GM21360 (cell line): ENCODE measurements around the gene CALCR.
A peak's percentile ranks its signal among the peaks of the same experiment; 100 is the strongest.

Experiments
- ATAC-seq: cut with Tn5 transposase; IDR thresholded peaks from one replicate; pipeline ENCODE4 v1.9.1; 2021; ENCODE audit warnings: mild to moderate bottlenecking, moderate library complexity; ENCODE audit not compliant: unreplicated experiment

The CALCR gene

DNA sequence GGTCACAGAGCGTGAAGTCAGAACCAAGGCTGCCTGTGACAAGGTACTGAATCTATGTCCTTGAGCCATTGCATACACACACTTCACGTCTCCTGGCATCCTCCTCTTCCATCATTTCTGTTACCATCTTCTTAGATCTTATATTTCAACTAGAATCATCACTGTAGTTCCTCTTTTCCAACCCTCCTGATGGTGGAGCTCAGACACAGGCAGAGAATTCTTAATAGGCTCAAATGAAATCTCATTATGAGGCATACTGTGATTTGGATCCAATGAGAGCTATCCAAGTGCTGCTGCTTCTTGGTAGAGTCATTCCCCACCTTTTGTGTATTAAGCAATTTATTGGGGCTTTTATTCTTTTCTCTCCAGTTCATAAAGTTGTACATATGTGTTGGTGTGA, 113.2 kb downstream of the CALCR start:
- no peak for ATAC-seq

DNA sequence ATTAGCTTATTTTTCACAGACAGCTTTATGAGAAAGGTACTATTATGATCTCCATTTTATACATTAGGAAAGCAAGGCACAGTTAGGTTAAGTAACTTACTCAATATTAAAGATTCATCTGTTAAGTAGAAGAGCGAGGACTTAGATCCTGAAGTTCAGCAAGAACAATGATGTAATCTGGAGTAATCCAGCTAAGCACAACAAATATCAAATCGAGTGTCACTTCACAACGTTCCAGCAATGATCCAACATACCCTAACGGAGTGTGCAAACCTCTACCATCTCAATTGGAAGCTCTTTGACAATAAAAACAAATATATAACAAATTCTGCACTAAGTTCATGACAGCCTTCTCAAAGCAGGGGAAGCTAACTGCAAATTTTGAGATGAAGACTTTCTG, 121.3 kb downstream of the CALCR start:
- ATAC-seq = no peak

DNA sequence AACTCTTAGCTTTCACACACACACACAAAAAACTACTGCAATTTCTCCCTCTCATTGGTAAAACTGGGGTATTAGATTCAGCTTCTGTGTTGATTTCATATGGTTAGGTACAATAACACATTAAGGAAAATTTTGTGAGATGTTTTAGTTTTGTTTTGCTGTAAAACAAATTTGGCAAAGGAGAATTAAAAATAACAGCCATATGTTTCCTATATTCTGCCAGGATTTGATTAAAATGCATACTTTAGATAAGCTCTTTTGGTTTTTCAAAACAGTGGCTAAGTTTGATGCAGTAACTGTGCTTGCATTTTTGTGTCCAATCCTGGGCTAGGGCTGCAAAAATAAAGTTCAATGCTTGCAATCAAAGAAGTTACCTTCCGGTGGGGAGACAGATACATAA, 126.3 kb downstream of the CALCR start:
- no peak for ATAC-seq

DNA sequence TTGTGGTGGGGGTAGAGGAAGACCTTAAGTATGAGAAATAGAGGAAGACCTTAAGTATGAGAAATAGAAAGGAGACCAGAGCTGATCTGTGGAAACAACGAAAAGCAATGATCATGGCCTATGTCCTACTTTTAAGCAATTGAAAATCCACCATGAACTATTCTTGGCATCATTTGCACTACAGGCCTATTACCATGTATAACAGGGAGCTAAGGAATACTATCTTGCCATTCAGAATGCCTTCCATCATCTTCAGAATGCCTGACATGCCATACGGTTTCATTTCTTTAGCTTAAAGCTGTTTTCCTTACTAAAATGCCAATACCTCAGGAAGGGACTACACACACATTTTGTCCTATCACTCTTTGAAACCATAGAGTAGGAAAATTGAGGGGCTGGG, 127.0 kb downstream of the CALCR start:
- ATAC-seq = no peak

DNA sequence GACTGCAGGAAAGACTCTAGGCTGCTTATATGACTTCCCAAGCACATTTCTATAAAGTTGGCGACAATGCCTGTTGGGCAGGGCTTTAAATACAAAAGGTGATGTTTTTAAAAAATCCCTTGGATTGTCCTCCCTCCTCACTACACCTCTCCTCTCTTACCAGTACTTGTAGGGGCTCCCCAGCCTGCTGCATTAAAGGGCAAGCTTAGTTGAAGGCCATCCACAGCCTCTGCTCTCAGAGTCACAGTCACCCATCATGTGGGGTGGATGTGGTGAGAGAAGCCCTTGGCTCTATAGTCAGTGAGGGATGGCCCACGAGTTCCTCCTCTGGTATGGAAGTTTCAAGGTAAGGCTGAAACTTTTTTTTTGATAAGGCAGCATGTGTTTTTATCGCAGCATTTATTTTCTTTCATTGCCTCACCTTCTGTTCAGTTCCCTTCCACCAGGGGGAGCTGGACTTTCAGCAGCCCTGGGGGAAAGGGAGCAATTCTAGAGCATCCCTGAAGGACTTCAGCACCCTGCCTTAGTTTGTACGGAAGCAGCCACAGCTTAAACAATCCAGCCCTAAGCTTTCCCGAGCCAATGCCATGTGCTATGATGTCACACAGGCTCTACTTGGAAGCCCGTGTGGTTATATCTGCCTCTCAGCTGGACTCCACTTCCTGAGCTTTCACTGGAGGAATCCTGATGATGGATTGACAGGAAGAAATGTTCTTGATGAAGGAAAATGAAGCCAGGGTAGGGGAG, 131.9 kb downstream of the CALCR start:
- ATAC-seq = peak; percentile 67

DNA sequence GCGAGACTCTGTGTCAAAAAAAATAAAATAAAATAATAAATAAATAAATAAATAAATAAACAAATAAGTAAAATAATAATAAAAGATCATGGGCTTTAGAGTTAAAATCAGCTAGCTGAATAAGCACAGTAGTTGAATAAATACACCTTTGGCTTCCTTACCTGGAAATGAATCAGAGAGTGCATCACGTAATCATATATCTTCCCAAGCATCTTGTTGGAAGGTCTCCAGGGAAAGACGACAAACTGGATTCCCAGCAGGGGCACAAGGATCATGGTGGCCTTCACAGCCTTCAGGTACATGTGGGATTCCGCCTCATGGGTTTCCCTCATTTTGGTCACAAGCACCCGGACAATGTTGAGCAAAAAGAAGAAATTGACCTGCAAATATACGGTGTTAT, 138.7 kb downstream of the CALCR start:
- ATAC-seq = no peak

DNA sequence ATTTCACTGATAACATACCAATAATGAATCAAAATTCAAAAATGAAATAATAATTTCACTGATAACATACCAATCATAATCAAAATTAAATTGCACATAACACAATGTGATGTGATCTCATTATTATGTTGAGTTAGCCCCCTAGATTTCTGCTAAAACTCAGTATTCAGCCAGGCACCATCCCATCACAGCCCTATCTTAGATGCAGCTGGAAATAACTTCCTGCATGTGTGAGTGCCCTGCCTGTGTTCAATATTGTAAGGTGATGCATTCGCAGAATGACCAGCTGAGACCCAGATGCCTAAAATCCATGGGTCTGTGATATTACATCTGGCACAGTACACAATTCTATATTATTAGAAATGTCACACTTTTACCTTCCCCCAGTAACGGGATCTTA, 142.4 kb downstream of the CALCR start:
- ATAC-seq = no peak

DNA sequence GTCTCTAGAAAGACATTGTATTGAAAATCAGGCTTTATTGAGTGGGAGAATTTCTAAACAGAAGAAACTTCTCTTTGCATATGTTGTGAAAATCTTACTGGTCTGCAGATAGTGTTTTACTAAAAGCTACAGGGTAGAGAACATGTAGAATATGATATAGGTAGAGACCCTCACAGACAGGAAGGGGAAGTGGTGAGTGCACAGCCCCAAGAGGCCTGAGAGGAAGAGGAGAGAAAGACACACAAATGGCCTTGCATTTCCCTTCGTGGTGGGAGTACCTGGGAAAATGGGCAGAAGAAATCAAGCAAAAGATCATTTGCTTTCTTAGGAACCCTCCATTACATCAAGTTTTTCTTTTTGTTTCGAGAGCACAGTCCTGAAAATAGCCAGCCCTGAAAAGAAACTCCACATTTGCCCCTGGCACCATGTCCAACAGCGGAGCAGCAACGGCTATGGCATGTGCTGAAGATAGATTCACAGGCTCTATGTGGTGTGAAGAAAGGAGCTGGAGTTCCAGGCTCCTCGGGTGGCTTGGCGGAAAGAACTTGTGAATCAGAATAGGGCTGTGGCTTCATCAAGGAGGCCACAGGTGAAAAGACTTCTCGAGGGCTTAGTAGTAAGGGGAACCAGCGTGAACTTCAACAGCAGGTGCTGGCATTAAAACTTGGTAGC, 143.5 kb downstream of the CALCR start:
- ATAC-seq = no peak

DNA sequence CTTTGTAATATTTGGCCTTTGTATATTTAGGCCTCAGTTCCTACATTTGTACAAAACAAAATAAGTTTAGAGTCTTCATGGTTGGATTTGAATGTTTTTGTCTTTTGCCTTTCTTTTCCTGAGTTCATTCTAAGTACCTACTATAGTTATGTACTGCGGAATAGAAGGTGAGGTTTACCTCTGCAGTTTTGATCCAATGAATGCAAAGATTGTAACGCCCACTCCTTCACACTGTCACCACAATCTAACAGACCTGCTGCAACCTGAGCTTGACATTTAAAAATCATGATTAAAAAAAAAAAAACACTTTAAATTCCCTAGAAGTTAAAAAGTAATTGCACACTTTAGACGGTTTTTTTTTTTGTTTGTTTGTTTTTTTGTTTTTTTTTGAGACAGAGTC, 145.0 kb downstream of the CALCR start:
- no peak for ATAC-seq

DNA sequence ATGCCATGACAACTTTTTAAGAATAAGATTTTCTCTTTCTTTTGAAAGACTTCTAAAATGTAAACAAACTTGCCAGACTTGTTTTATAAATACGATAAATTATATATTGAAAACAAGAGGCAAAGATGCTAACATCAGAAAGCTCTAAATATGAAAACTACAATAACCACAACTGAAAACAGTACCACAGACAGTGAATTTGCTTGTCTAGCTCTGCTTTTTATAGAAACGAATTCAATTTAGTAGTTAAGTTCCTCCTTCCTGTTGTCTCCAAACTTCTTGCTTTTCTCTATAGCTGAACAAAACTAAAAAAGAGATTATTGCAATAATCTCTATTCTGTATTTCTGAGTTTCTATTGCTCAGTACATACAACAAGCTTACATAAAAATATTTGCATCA, 147.4 kb downstream of the CALCR start:
- no peak for ATAC-seq

DNA sequence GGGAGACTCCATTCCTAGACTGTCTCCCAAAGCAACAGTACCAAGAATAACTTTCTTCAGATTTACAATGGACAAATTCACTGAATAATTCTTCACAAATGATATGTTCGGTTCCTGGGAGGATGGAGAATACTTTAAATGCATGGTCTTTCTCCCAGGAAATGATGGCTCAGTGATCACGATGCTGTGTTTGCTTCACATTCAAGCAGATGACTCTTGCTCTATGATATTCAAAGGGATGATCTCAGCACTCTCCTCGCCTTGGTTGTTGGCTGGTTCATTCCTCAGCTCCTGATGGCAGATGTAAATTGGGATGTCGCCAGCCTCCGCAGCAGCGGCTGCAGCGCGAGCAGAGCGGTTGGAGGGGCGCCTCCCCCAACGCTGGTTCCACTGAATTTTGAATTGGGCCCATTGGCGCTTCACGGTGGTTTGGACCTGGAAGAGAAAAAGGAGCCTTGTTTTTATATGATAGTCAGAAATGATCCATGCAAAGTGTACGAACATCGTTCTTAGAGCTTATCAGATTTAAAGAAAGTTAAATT, 148.3 kb downstream of the CALCR start:
- no peak for ATAC-seq

DNA sequence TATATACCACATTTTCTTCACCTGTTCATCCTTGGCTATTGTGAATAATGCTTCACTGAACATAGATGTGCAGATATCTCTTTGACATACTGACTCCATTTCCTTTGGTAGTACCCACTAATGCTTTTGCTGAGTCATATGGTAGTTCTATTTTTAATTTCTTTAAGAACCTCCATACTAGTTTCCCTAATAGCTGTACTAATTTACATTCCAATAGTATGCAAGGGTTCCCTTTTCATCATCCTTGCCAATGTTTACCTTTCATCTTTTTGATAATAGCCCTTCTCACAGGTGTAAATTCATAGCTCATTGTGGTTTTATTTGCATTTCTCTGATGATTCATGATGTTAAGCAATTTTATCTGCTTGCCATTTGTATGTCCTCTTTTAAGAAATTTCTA, 159.9 kb downstream of the CALCR start:
- ATAC-seq = no peak

DNA sequence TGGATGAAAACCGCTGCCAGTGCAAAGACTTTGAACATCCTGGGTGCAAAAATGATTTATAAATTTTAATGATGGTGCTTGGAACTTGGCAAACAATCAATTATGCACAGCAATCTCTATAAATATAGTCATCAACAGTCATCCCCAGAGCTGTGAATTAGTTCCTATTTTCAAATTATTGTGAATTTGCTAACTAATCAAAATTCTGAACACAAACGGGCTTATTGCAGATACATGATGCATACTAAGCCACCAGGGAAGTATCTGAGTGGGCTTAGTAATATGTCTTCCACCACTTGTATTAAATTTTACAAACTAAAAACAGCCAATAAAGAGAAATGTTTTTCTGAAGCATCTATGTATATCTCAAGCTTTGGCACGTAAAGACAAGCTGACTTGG, 165.2 kb downstream of the CALCR start:
- ATAC-seq = no peak

DNA sequence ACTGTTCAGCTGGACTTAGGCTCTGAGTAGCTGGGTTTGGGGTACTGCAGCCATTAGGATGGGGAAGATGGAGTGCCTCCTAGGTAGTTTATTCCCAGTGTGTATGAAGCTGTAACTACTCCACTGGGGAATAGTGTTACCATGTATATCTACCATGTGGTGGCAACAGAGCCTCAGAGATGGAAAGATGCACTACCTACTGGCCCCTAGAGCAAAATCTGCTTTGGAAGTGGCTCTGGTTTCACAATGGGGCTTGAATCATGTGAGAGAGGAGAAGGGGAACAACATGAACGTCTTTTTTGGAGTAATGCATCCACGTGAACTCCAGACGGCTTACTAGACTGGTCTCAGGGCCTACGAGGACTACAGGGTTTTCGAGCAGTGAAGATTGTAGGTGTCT, 167.3 kb downstream of the CALCR start:
- no peak for ATAC-seq

DNA sequence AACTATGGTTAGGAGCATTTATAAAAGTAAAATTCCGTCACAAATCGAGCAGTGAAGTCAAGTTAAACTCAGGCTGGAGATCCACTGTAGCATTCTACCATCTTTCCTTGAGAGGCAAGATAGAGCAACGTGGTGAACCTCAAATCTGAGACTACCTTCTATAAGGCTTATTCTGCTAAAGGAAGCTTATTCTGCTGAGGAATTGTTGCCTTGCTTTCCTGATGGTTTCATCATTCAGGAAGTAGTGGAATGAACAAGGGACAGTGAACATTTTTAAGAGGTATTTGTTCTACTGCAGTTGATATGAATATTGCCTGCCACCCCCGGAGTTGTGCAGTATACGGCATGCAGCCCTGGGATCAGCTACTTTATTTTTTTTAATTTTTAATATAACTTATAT, 171.6 kb downstream of the CALCR start:
- no peak for ATAC-seq

DNA sequence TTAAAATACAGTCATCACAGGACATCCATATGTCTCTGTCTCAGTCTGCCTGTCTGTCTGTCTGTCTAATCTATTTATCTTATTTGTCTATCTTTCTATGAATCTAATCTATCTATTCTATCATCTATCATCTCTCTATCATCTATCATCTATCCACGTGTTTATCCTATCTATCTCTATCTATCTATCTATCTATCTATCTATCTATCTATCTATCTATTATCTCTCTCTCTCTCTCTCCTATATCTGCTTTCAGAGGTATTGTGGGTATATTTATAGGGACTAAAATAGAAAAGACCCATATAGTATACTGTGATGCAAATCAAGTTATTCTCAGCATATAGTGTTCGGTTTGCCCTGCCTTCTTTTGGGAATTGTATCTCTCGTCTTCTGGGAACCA, 174.9 kb downstream of the CALCR start:
- ATAC-seq = no peak

DNA sequence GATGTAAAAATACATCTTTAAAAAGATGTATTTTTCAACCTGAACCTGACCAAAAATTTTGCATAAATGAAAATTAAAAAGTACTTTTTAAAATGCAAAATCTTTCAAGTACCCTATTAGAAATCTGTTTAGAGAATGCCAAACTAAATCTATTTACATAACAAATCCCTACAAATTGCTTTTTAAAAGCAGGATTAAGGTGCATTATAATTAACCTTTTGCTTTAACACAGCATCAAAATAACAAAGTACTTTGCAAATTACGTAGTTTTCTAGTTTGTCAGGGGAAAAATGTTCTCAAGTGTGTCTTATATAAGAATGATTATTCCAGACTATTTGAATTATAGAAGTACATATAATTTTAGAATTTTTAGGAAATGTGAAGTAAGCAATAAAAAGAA, 181.5 kb downstream of the CALCR start:
- no peak for ATAC-seq

DNA sequence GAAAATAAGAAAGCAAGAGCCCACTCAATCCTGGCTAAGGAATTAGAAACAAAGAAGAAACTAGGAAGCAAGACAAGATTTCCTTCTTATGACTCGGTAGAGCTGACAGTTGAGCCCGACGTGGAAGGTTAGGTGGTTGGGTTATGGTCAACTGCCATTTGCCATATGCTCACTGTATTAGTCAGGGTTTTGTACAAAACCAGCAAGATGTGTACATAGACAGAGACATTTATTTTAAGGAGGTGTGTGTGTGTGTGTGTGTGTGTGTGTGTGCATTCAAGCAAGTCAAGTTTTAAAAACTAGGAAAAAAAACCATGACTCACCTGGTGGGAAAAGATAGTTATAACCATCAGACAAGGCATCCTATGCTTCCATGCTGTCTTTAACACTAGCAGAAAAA, 183.9 kb downstream of the CALCR start:
- ATAC-seq = no peak

DNA sequence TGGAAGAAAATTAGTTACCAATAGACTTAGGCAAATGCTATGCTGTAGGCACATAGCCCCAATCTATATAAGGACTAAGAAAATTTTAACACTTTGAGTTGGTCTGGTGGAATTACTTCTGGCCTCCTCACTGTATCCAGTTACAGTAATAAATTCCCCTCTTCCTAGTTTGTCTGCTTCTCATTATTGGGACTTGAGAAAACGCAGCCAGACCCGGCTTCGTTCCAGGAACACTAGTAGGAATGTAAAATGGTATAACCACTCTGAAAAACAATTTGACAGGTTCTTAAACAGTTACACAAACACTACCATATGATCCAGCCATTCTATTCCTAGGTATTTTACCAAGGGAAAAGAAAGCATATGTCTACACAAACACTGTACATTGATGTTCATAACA, 192.2 kb downstream of the CALCR start:
- no peak for ATAC-seq

DNA sequence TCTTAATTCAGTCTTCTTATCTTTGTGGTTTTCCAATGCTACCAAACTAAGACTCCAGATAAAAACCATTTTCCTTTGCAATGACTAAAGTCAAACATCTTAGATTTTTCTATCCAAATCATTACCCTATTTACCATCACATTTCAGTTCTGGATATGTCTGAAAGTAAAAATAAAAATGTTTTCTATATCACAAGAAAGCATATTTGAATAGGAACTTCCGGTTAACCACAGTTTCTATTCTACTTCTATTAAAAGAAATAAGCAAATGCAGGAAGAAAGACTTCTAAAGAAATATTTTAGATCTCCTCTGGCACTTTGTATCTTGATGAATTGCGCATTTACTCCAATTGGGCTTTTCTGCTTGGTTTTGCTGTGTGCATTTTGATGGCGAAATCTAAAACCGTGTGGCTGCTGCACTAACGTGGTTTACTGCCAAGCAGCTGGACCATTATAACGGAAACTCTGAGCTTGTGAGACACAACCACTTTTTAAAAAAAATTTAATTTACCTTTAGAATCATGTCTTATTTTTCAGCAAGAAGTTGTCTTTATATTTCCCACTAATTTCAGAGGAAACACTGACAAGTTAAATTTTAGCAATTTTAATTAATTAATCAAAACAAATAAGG, 196.3 kb downstream of the CALCR start:
- no peak for ATAC-seq

DNA sequence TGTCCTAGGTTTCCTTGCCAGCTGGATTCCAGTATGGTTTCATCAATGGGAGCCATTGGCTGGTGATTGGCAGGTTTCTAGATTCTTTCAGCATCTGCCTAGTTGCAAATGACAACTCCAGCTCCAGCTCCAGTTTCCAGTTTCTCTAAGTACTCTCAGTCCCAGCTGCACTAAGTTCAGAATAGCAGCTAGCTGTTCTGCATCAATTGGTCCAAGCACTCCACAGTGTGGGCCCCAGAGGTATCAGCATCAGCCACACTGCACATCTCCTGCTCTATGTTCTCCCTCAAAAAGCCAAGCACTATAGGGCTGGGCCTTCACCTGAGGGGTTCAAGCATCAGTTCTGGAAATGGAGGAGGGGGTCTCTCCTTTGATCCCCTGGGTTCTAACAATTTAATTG, 198.9 kb downstream of the CALCR start:
- ATAC-seq = peak; percentile 47
